CD8-positive, alpha-beta memory T cell (primary cell): ENCODE data around the gene RRP9. TPM values are rescaled to one million over a fixed set of nuclear protein-coding genes. Genes with fewer than 3 reads are reported as not detected.
"Not testable (repeated sequence)": the region's sequence is repeated elsewhere in the genome, so short reads cannot be mapped to it uniquely, and the experiment has no call there.

ENCODE experiments used
- CTCF ChIA-PET: fragments of 350-600 bp; sonication (Branson Sonifier 250); formaldehyde crosslinking; loops from one replicate; lab custom pipeline; 2021; ENCODE audit warnings: antibody characterized with exemption; lab: Charles Lee
- POLR2A ChIA-PET: fragments of 350-600 bp; sonication (Branson Sonifier 250); formaldehyde crosslinking; loops from one replicate; lab custom pipeline; 2021; ENCODE audit warnings: antibody characterized with exemption; lab: Charles Lee
- DNase-seq, 5 donors: peaks; one replicate each; pipeline versions ENCODE4 v3.0.0 to v3.0.0-alpha.2; 2020 to 2022; ENCODE audit warnings: mixed read lengths in 1 of 5
- H3K27ac ChIP-seq: one replicate; pipeline ENCODE4 v1.7.0; 2013; ENCODE audit warnings: low read depth, mild to moderate bottlenecking, low read length, moderate library complexity
- H3K27me3 ChIP-seq: 2 replicates; pipeline ENCODE4 v1.7.0; 2013; ENCODE audit warnings: low read length, mild to moderate bottlenecking; ENCODE audit not compliant: insufficient read depth, poor library complexity, severe bottlenecking
- H3K36me3 ChIP-seq: 2 replicates; pipeline ENCODE4 v1.7.0; 2013; ENCODE audit warnings: mild to moderate bottlenecking, low read length, moderate library complexity; ENCODE audit not compliant: insufficient read depth
- H3K4me1 ChIP-seq: 2 replicates; pipeline ENCODE4 v1.7.0; 2013; ENCODE audit warnings: mild to moderate bottlenecking, low read length, moderate library complexity; ENCODE audit not compliant: insufficient read depth
- H3K4me3 ChIP-seq: 2 replicates; pipeline ENCODE4 v1.7.0; 2013; ENCODE audit warnings: mild to moderate bottlenecking, low read length
- H3K9me3 ChIP-seq: 2 replicates; pipeline ENCODE4 v1.7.0; 2013; ENCODE audit warnings: mild to moderate bottlenecking, low read length
- H3K27ac Mint-ChIP-seq, 8 donors: one replicate each; pipeline ENCODE4 v1.8.0; 2020 to 2021; ENCODE audit warnings: mixed read lengths in 8 of 8, mild to moderate bottlenecking in 6 of 8, inconsistent platforms in 3 of 8, moderate library complexity in 3 of 8
- H3K27me3 Mint-ChIP-seq, 2 donors: one replicate each; pipeline ENCODE4 v1.8.0; 2020 to 2021; ENCODE audit warnings: mixed read lengths in 2 of 2, mild to moderate bottlenecking in 1 of 2, moderate library complexity in 1 of 2
- H3K36me3 Mint-ChIP-seq, 3 donors: one replicate each; pipeline ENCODE4 v1.8.0; 2020 to 2021; ENCODE audit warnings: mixed read lengths in 3 of 3, inconsistent platforms in 1 of 3, mild to moderate bottlenecking in 1 of 3
- H3K4me1 Mint-ChIP-seq, 3 donors: one replicate each; pipeline ENCODE4 v1.8.0; 2020 to 2021; ENCODE audit warnings: mixed read lengths in 3 of 3, inconsistent platforms in 1 of 3, mild to moderate bottlenecking in 1 of 3
- H3K4me3 Mint-ChIP-seq, 7 donors: one replicate each; pipeline ENCODE4 v1.8.0; 2020 to 2021; ENCODE audit warnings: mixed read lengths in 7 of 7, mild to moderate bottlenecking in 6 of 7, moderate library complexity in 4 of 7, inconsistent platforms in 2 of 7
- H3K9me3 Mint-ChIP-seq, 5 donors: one replicate each; pipeline ENCODE4 v1.8.0; 2020 to 2022; ENCODE audit warnings: mixed read lengths in 5 of 5, mild to moderate bottlenecking in 3 of 5, moderate library complexity in 2 of 5, inconsistent platforms in 1 of 5
- polyA plus RNA-seq: library from polyadenylated mRNA; unstranded; fragments of 300-500 nt; fragmentation: Illumina TruSeq; gene quantifications from one replicate; pipeline ENCODE4 v1.2.3, GENCODE V29; 2021
- total RNA-seq, 2 experiments: library from RNA; stranded (reverse); gene quantifications; one replicate each; pipeline ENCODE4 v1.2.3, GENCODE V29; 2021

Gene RRP9
- total and polyA plus RNA-seq, 3 experiments from 2014 or later = 25.3 to 87.0 (median 82.7) TPM

- Histone ChIP-seq H3K4me1 (no peaks in the 10 kb centered on the region), H3K4me3 (no peak overlapping the region), H3K27ac (no peak overlapping the region), H3K36me3 (no peaks in the 10 kb centered on the region), H3K9me3 (no peaks in the 10 kb centered on the region), H3K27me3 (no peaks in the 10 kb centered on the region)
- H3K4me1 Mint-ChIP-seq = no peaks in the 10 kb centered on the region
- H3K27ac Mint-ChIP-seq = no peak overlapping the region
- ChIA-PET CTCF (no interaction called here), POLR2A (no interaction called here)
- no peak for DNase-seq
- H3K36me3 Mint-ChIP-seq = peaks cover 0 to 15% (median 0%) of the 10 kb centered on the region in 3 donors
- no peak overlapping the region for H3K4me3 Mint-ChIP-seq
- peaks cover 0 to 1% of the 10 kb centered on the region in 2 donors for H3K27me3 Mint-ChIP-seq
- H3K9me3 Mint-ChIP-seq = no peaks in the 10 kb centered on the region
Observed at GRCh38 chr3:51928438-51928837, 13.3 kb downstream of the RRP9 start.

GRCh38 chr3:51927061-51927977, 14.4 kb downstream of the RRP9 start:
- Histone ChIP-seq H3K27me3 (no peaks in the 10 kb centered on the region), H3K4me3 (no peak overlapping the region), H3K9me3 (no peaks in the 10 kb centered on the region), H3K4me1 (no peaks in the 10 kb centered on the region), H3K27ac (no peak overlapping the region), H3K36me3 (no peaks in the 10 kb centered on the region)
- no peak overlapping the region for H3K27ac Mint-ChIP-seq
- CTCF ChIA-PET = interaction anchor here (0.7 kb wide), 1 partner anchor 538 kb away, joined by 3 read pairs; no protein-coding TSS in a partner anchor
- no peaks in the 10 kb centered on the region for H3K9me3 Mint-ChIP-seq
- H3K4me3 Mint-ChIP-seq = no peak overlapping the region
- POLR2A ChIA-PET = no interaction called here
- no peaks in the 10 kb centered on the region for H3K4me1 Mint-ChIP-seq
- peaks cover 0 to 6% (median 0%) of the 10 kb centered on the region in 3 donors for H3K36me3 Mint-ChIP-seq
- peaks cover 0 to 2% of the 10 kb centered on the region in 2 donors for H3K27me3 Mint-ChIP-seq
- DNase-seq = no peak

- Histone ChIP-seq H3K9me3 (no peaks in the 10 kb centered on the region), H3K4me3 (no peak overlapping the region), H3K36me3 (no peaks in the 10 kb centered on the region), H3K27me3 (no peaks in the 10 kb centered on the region), H3K4me1 (no peaks in the 10 kb centered on the region), H3K27ac (no peak overlapping the region)
- no peak for DNase-seq
- ChIA-PET POLR2A (no interaction called here), CTCF (interaction anchor here (0.6 kb wide), 1 partner anchor 1661 kb away, joined by 3 read pairs; no protein-coding TSS in a partner anchor)
- Mint-ChIP-seq H3K4me1 (no peaks in the 10 kb centered on the region), H3K4me3 (no peak overlapping the region), H3K36me3 (no peaks in the 10 kb centered on the region), H3K27ac (no peak overlapping the region), H3K27me3 (peaks cover 4 to 14% of the 10 kb centered on the region in 2 donors), H3K9me3 (no peaks in the 10 kb centered on the region)
Observed at GRCh38 chr3:51921081-51921578, 20.6 kb downstream of the RRP9 start.

GRCh38 chr3:51916418-51916817, 25.3 kb downstream of the RRP9 start:
- H3K36me3 Mint-ChIP-seq = no peaks in the 10 kb centered on the region
- no peaks in the 10 kb centered on the region for H3K9me3 ChIP-seq
- no peak overlapping the region for H3K4me3 ChIP-seq
- POLR2A ChIA-PET = no interaction called here
- no peak overlapping the region for H3K27ac Mint-ChIP-seq
- H3K4me1 ChIP-seq = no peaks in the 10 kb centered on the region
- H3K9me3 Mint-ChIP-seq = no peaks in the 10 kb centered on the region
- H3K4me1 Mint-ChIP-seq = no peaks in the 10 kb centered on the region
- CTCF ChIA-PET = no interaction called here
- no peak for DNase-seq
- H3K36me3 ChIP-seq = no peaks in the 10 kb centered on the region
- no peaks in the 10 kb centered on the region for H3K27me3 ChIP-seq
- H3K4me3 Mint-ChIP-seq = no peak overlapping the region
- peaks cover 3 to 20% of the 10 kb centered on the region in 2 donors for H3K27me3 Mint-ChIP-seq
- no peak overlapping the region for H3K27ac ChIP-seq

GRCh38 chr3:51908026-51908425, 33.7 kb downstream of the RRP9 start:
- H3K36me3 ChIP-seq = no peaks in the 10 kb centered on the region
- DNase-seq = no peak
- H3K27me3 ChIP-seq = no peaks in the 10 kb centered on the region
- no peaks in the 10 kb centered on the region for H3K4me1 ChIP-seq
- Mint-ChIP-seq H3K27me3 (peaks cover 40 to 51% of the 10 kb centered on the region in 2 donors), H3K4me3 (no peak overlapping the region), H3K9me3 (peaks cover 7 to 33% (median 24%) of the 10 kb centered on the region in 5 donors), H3K27ac (no peak overlapping the region), H3K36me3 (peaks cover 0 to 40% (median 2%) of the 10 kb centered on the region in 3 donors), H3K4me1 (no peaks in the 10 kb centered on the region)
- no peak overlapping the region for H3K27ac ChIP-seq
- no peak overlapping the region for H3K4me3 ChIP-seq
- CTCF ChIA-PET = no interaction called here
- no peaks in the 10 kb centered on the region for H3K9me3 ChIP-seq
- POLR2A ChIA-PET = no interaction called here

- H3K27me3 ChIP-seq = no peaks in the 10 kb centered on the region
- H3K4me1 Mint-ChIP-seq = no peaks in the 10 kb centered on the region
- DNase-seq = no peak
- peaks cover 6 to 30% (median 17%) of the 10 kb centered on the region in 5 donors for H3K9me3 Mint-ChIP-seq
- no peak overlapping the region for H3K27ac ChIP-seq
- peaks cover 44 to 65% of the 10 kb centered on the region in 2 donors for H3K27me3 Mint-ChIP-seq
- no peaks in the 10 kb centered on the region for H3K9me3 ChIP-seq
- H3K36me3 ChIP-seq = no peaks in the 10 kb centered on the region
- no peaks in the 10 kb centered on the region for H3K4me1 ChIP-seq
- CTCF ChIA-PET = no interaction called here
- no peak overlapping the region for H3K4me3 ChIP-seq
- H3K4me3 Mint-ChIP-seq = no peak overlapping the region
- peaks cover 0 to 35% (median 2%) of the 10 kb centered on the region in 3 donors for H3K36me3 Mint-ChIP-seq
- POLR2A ChIA-PET = no interaction called here
- no peak overlapping the region for H3K27ac Mint-ChIP-seq
Observed at GRCh38 chr3:51904034-51904823, 37.5 kb downstream of the RRP9 start.

GRCh38 chr3:51902361-51902760, 39.3 kb downstream of the RRP9 start:
- H3K4me3 Mint-ChIP-seq = not testable (repeated sequence)

GRCh38 chr3:51900043-51900442, 41.7 kb downstream of the RRP9 start:
- DNase-seq, H3K4me3 ChIP-seq, H3K27ac ChIP-seq, H3K36me3 Mint-ChIP-seq, H3K27ac Mint-ChIP-seq, H3K27me3 ChIP-seq, H3K4me3 Mint-ChIP-seq, H3K36me3 ChIP-seq, CTCF ChIA-PET, POLR2A ChIA-PET, H3K9me3 ChIP-seq, H3K9me3 Mint-ChIP-seq, H3K4me1 Mint-ChIP-seq, H3K4me1 ChIP-seq: not testable (repeated sequence)
- H3K27me3 Mint-ChIP-seq = peaks cover 23 to 66% of the 10 kb centered on the region in 2 donors

More at GRCh38 chr3:51902361-51902760, 39.3 kb downstream of the RRP9 start:
- H3K4me1 ChIP-seq, H3K27me3 ChIP-seq, H3K4me1 Mint-ChIP-seq, CTCF ChIA-PET, H3K36me3 ChIP-seq, H3K27ac Mint-ChIP-seq, H3K9me3 ChIP-seq, POLR2A ChIA-PET, H3K27ac ChIP-seq, H3K4me3 ChIP-seq, DNase-seq: not testable (repeated sequence)
- peaks cover 0 to 27% (median 2%) of the 10 kb centered on the region in 3 donors for H3K36me3 Mint-ChIP-seq
- H3K9me3 Mint-ChIP-seq = peaks cover 0 to 14% (median 10%) of the 10 kb centered on the region in 5 donors
- peaks cover 31 to 67% of the 10 kb centered on the region in 2 donors for H3K27me3 Mint-ChIP-seq
